Smooth muscle cell of the umbilical artery (primary cell): Measurements from ENCODE around the gene NCR1. TPM values are rescaled to one million over a fixed set of nuclear protein-coding genes. Genes with fewer than 3 reads are reported as not detected.

ENCODE experiments used
- total RNA-seq: library from RNA; depleted of rRNA; stranded (reverse); fragments of >200 nt; gene quantifications from 2 replicates; pipeline ENCODE4 v1.2.3, GENCODE V29; 2014

The NCR1 gene, protein sequence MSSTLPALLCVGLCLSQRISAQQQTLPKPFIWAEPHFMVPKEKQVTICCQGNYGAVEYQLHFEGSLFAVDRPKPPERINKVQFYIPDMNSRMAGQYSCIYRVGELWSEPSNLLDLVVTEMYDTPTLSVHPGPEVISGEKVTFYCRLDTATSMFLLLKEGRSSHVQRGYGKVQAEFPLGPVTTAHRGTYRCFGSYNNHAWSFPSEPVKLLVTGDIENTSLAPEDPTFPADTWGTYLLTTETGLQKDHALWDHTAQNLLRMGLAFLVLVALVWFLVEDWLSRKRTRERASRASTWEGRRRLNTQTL
- not detected in 2 replicates for total RNA-seq

DNA sequence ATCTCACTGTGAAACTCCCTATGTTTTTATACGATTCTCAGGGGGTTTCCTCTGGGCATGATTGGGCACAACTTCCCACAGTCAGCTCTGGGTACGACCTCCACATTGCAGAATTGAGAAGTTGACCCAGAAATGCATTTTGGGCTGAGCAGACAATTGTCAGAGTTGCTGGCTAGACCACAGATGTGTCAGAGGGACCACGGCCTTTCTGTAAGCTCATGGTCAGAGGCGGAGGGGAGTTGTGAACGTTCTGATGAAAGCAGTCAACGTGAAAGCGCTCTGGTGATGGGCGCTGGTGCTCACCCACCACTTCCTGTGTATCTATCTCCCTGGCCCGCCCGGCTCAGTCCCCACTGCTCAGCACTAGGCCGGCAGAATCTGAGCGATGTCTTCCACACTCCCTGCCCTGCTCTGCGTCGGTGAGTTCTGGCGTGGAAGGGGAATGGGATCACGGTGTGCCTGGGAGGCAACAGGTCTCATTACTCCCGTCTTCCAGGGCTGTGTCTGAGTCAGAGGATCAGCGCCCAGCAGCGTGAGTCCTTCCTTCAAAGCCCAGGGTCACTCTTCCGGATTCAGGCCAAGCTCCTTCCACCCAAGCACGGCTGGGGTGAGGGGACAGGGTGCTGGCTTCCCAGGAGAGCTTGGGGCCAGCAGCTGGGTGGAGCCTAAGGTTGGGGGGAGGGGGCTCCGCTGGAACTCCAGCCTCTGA lies at the start of gene NCR1:
Gene NCR1 (plus strand): TSS at position 346 of the 709 bp plus-strand sequence. CDS start 40 bp downstream, at position 386.

DNA sequence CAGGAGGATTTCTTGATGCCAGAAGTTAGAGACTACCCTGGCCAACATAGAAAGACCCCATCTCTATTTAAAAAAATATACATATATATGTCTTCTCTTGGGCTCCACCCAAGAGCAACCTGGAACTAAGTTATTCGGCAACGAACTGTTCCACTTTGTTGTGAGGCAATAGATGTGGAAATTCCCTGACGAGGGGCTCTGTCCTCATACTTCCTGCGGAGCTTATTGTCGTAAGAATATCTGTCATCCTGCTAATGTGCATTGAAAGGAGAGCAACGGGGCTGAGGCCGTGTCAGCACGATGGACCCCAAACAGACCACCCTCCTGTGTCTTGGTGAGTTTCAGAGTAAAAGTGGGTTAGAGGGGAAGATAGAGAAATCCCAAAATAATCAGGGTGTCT lies 32.0 kb upstream of the NCR1 start, which contains the start of gene FCAR:
Gene FCAR (plus strand): TSS at position 246 of the 400 bp plus-strand sequence. CDS start 55 bp downstream, at position 301.

DNA sequence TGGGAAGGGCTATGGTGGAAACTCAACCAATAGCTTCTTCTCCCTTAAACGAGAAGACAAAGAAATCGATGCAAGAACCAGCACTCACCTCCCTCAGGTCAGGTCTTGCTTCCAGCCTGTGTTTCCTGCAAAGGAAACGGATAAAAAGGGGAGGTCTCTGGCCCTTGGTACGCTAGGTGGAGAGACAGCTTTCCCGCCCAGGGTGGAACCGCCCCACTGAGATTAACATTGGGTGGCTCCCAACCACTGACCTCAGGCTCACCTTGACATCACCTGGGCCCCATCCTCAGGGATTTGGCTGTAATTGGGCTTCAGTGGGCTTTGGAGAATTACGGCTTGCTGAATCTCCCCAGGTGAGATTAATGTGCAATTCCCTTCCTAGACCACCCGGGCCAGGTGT lies 41.4 kb downstream of the NCR1 start, which contains the start of gene NLRP7:
Gene NLRP7 (minus strand): TSS at position 150 of the 400 bp plus-strand sequence.

Other genes with a start within 250 kb of the NCR1 start
- gene LILRB4, start 243.2 kb upstream of the NCR1 start, total RNA-seq = not detected in 2 replicates
- gene KIR3DL3, start 181.7 kb upstream of the NCR1 start, total RNA-seq = not detected in 2 replicates
- not detected in 2 replicates for gene KIR2DL3, start 167.6 kb upstream of the NCR1 start, total RNA-seq
- not detected in 2 replicates for gene KIR2DL1, start 136.4 kb upstream of the NCR1 start, total RNA-seq
- not detected in 2 replicates for gene KIR2DL4, start 102.5 kb upstream of the NCR1 start, total RNA-seq
- not detected in 2 replicates for gene KIR3DL1, start 89.7 kb upstream of the NCR1 start, total RNA-seq
- gene KIR2DS4, start 73.5 kb upstream of the NCR1 start, total RNA-seq = not detected in 2 replicates
- gene KIR3DL2, start 55.7 kb upstream of the NCR1 start, total RNA-seq = not detected in 2 replicates
- gene FCAR, start 31.9 kb upstream of the NCR1 start, total RNA-seq = not detected in 2 replicates
- gene NLRP7, start 41.4 kb downstream of the NCR1 start, total RNA-seq = not detected in 2 replicates
- 2.6 TPM in 1 of 2 replicates, not detected in the other for gene NLRP2, start 60.2 kb downstream of the NCR1 start, total RNA-seq
- 0.18 TPM in 1 of 2 replicates, not detected in the other for gene GP6, start 132.1 kb downstream of the NCR1 start, total RNA-seq
- 7.4 and 10.3 TPM in 2 replicates for gene RDH13, start 157.0 kb downstream of the NCR1 start, total RNA-seq
- 0.30 and 1.3 TPM in 2 replicates for gene EPS8L1, start 169.7 kb downstream of the NCR1 start, total RNA-seq
- gene PPP1R12C, start 211.5 kb downstream of the NCR1 start, total RNA-seq = 29.4 and 46.6 TPM in 2 replicates
- gene TNNT1, start 243.1 kb downstream of the NCR1 start, total RNA-seq = 1.5 and 3.0 TPM in 2 replicates